Endodermal cell (in vitro differentiated cells): ENCODE results near the gene SHMT1. TPM values are rescaled to one million over a fixed set of nuclear protein-coding genes. Genes with fewer than 3 reads are reported as not detected.

Source experiments
- DNase-seq: peaks from one replicate; pipeline ENCODE4 v3.0.0-alpha.2; 2017
- H3K27ac ChIP-seq: 2 replicates; pipeline ENCODE4 v1.5.1; 2013; ENCODE audit warnings: mild to moderate bottlenecking, low read depth, low read length, moderate library complexity
- H3K27me3 ChIP-seq: 2 replicates; pipeline ENCODE4 v1.6.1; 2013; ENCODE audit warnings: mild to moderate bottlenecking, low read length, moderate library complexity; ENCODE audit not compliant: insufficient read depth, control insufficient read depth, poor library complexity, severe bottlenecking
- H3K36me3 ChIP-seq: 2 replicates; pipeline ENCODE4 v1.7.0; 2013; ENCODE audit warnings: mild to moderate bottlenecking, low read length, moderate library complexity; ENCODE audit not compliant: control insufficient read depth, insufficient read depth
- H3K4me1 ChIP-seq: one replicate; pipeline ENCODE4 v1.7.0; 2013; ENCODE audit warnings: low read length; ENCODE audit not compliant: control insufficient read depth, insufficient read depth
- H3K4me3 ChIP-seq: 2 replicates; pipeline ENCODE4 v1.5.1; 2013; ENCODE audit warnings: mild to moderate bottlenecking, low read length, moderate library complexity
- H3K9ac ChIP-seq: 2 replicates; pipeline ENCODE4 v1.6.1; 2013; ENCODE audit warnings: mild to moderate bottlenecking, low read length, moderate library complexity; ENCODE audit not compliant: poor library complexity, severe bottlenecking; ENCODE audit errors: extremely low read depth
- H3K9me3 ChIP-seq: 2 replicates; pipeline ENCODE4 v1.6.1; 2013; ENCODE audit warnings: mild to moderate bottlenecking, low read length, moderate library complexity; ENCODE audit not compliant: control insufficient read depth
- H3K27ac Mint-ChIP-seq: 2 replicates; pipeline ENCODE4 v1.8.0; 2020; ENCODE audit warnings: mixed read lengths
- H3K27me3 Mint-ChIP-seq: 2 replicates; pipeline ENCODE4 v1.8.0; 2021; ENCODE audit warnings: mild to moderate bottlenecking, mixed read lengths; ENCODE audit not compliant: insufficient read depth
- H3K36me3 Mint-ChIP-seq: 2 replicates; pipeline ENCODE4 v1.8.0; 2020; ENCODE audit warnings: low read depth, mixed read lengths
- H3K4me1 Mint-ChIP-seq: 2 replicates; pipeline ENCODE4 v1.8.0; 2020; ENCODE audit warnings: mixed read lengths
- H3K4me3 Mint-ChIP-seq: 2 replicates; pipeline ENCODE4 v1.8.0; 2020; ENCODE audit warnings: mild to moderate bottlenecking, moderate library complexity, mixed read lengths
- H3K9me3 Mint-ChIP-seq: 2 replicates; pipeline ENCODE4 v1.8.0; 2020; ENCODE audit warnings: mild to moderate bottlenecking, mixed read lengths
- WGBS, 2 experiments: methylation state at CpG; one replicate each; pipeline versions ENCODE4 v1.1.5 to v1.1.7; 2013; ENCODE audit warnings: missing lambda C conversion rate in 2 of 2, mixed read lengths in 1 of 2; ENCODE audit not compliant: insufficient coverage in 1 of 2, insufficient read length in 1 of 2; 5-methylcytosine and 5-hydroxymethylcytosine counted together
- total RNA-seq, 2 donors: library from RNA; stranded (reverse); fragmentation: NEBNext Ultra II Directional in 1 of 2; extraction: Animal tissue kit (Norgen Biotek cat#: 25700) in 1 of 2; gene quantifications; 2 replicates in 1 of 2; 3 replicates in 1 of 2; pipeline ENCODE4 v1.2.1, GENCODE V29; 2021
- TF ChIP-seq, protein P1 (sequence below): fragments of 200-600 bp; sonication (generic); conservative IDR thresholded peaks from 2 replicates; pipeline ENCODE4 v1.5.0; 2021; ENCODE audit warnings: antibody characterized with exemption, mild to moderate bottlenecking

The SHMT1 gene
- total RNA-seq, 2 donors from 2014 or later = 38.5 to 40.9 TPM

DNA sequence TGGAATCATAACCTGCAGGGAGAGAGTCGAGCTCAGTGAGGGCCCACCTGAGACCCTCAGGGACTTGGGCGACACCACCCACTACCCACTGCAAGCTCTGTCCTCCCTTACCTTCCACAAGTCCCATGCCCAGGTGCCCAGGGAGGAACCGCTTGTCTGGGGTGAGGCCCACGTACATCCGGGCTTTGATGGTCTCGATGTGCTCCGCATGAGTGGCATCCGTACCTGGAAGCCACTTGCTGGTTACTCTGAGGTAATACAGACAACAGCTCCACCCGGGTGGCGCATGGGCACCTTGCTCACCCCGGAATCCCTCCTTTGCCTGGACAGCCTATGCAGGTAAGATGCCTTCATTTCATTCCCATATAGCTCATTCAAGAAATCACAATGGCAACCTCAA, 78.1 kb downstream of the SHMT1 start:
- no peaks in the 10 kb centered on the region for H3K4me1 ChIP-seq
- Mint-ChIP-seq H3K27ac (peak overlapping the region; percentile 59), H3K27me3 (no peaks in the 10 kb centered on the region), H3K9me3 (no peaks in the 10 kb centered on the region), H3K4me3 (no peak overlapping the region), H3K4me1 (no peaks in the 10 kb centered on the region), H3K36me3 (peaks cover 85% of the 10 kb centered on the region)
- no peak overlapping the region for H3K27ac ChIP-seq
- no peak overlapping the region for H3K4me3 ChIP-seq
- TF ChIP-seq, protein P1, sequence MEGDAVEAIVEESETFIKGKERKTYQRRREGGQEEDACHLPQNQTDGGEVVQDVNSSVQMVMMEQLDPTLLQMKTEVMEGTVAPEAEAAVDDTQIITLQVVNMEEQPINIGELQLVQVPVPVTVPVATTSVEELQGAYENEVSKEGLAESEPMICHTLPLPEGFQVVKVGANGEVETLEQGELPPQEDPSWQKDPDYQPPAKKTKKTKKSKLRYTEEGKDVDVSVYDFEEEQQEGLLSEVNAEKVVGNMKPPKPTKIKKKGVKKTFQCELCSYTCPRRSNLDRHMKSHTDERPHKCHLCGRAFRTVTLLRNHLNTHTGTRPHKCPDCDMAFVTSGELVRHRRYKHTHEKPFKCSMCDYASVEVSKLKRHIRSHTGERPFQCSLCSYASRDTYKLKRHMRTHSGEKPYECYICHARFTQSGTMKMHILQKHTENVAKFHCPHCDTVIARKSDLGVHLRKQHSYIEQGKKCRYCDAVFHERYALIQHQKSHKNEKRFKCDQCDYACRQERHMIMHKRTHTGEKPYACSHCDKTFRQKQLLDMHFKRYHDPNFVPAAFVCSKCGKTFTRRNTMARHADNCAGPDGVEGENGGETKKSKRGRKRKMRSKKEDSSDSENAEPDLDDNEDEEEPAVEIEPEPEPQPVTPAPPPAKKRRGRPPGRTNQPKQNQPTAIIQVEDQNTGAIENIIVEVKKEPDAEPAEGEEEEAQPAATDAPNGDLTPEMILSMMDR = no peak
- no peaks in the 10 kb centered on the region for H3K27me3 ChIP-seq
- H3K36me3 ChIP-seq = peaks cover 83% of the 10 kb centered on the region
- DNase-seq = no peak
- no peaks in the 10 kb centered on the region for H3K9me3 ChIP-seq
- 96 to 98% methylated on average over 9 to 11 of the region's 11 CpGs for WGBS, 2 experiments
- H3K9ac ChIP-seq = no peak overlapping the region

DNA sequence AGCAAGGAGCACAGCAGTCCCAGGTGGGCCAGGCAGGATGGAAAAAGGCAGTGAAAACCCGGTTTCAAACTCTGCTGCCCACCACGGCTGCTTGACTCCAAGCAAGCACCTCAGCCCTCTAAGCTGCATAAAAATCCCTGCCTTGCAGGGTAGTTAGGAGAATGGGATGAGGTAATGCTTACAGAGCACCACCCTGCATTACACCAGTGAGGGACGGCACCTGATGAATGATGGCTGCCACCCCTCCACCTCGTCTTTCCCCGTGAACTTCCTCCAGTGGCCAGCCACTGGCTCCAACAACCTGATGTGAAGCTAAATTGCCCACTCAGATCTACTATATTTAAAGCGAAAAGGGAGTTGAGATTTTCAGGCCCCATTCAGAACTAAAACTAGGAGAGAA, 81.6 kb downstream of the SHMT1 start:
- Mint-ChIP-seq H3K27me3 (no peaks in the 10 kb centered on the region), H3K4me1 (no peaks in the 10 kb centered on the region), H3K4me3 (no peak overlapping the region), H3K9me3 (no peaks in the 10 kb centered on the region), H3K27ac (no peak overlapping the region), H3K36me3 (peaks cover 74% of the 10 kb centered on the region)
- Histone ChIP-seq H3K27me3 (no peaks in the 10 kb centered on the region), H3K4me3 (no peak overlapping the region), H3K36me3 (peaks cover 85% of the 10 kb centered on the region), H3K9ac (no peak overlapping the region), H3K27ac (no peak overlapping the region), H3K4me1 (no peaks in the 10 kb centered on the region), H3K9me3 (no peaks in the 10 kb centered on the region)
- no peak for DNase-seq
- 95 to 98% methylated on average over 5 to 6 of the region's 6 CpGs for WGBS, 2 experiments
- TF ChIP-seq, protein P1 = no peak

DNA sequence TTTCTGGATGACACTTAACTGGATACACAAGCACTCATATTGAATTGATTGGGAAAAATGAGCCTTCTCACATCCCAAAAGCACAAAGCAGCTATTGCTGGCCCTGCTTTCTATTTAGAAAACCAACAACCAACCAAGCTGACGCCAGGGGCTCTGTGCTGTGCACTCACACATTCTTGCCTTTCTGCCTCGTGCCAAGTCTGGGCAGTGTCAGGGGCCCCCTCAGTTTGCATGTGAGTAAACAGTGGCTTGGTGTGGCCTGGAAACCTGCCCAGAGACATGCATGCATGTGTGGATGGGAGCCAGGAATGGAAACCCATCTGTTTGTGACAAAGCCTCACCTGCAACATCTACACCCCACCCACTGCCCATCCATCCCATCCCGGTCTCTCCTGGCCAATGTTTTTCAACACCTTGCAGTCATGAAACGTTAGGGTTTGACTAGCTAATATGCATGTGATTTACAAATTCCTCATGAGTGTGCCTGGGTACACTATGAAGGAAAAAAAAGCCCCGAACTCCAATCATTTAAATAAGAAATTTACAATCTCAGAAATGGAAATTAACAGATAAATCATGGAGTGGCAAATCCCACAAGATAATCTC, 82.5 kb downstream of the SHMT1 start:
- DNase-seq = no peak
- TF ChIP-seq, protein P1 = no peak
- 95 to 100% methylated on average over 2 to 5 of the region's 5 CpGs for WGBS, 2 experiments

More for the DNA sequence above, 82.5 kb downstream of the SHMT1 start:
- no peak overlapping the region for H3K27ac ChIP-seq
- Mint-ChIP-seq H3K9me3 (no peaks in the 10 kb centered on the region), H3K27ac (no peak overlapping the region), H3K36me3 (peaks cover 76% of the 10 kb centered on the region), H3K4me3 (no peak overlapping the region), H3K27me3 (no peaks in the 10 kb centered on the region), H3K4me1 (no peaks in the 10 kb centered on the region)
- H3K36me3 ChIP-seq = peaks cover 89% of the 10 kb centered on the region
- no peak overlapping the region for H3K4me3 ChIP-seq
- H3K9ac ChIP-seq = no peak overlapping the region
- H3K4me1 ChIP-seq = no peaks in the 10 kb centered on the region
- H3K9me3 ChIP-seq = no peaks in the 10 kb centered on the region
- no peaks in the 10 kb centered on the region for H3K27me3 ChIP-seq
